Endothelial cell of umbilical vein (primary cell): Measurements from ENCODE around the gene ZNF280C. TPM values are rescaled to one million over a fixed set of nuclear protein-coding genes. Genes with fewer than 3 reads are reported as not detected.

ENCODE experiments used
- BruUV-seq: library from RNA; stranded (reverse); fragments of 400-500 nt; replicated peaks from 2 replicates; lab custom pipeline; 2021; lab: Mats Ljungman, UMichigan
- CTCF ChIA-PET: fragments of 300-600, 350-600 bp; sonication (Branson Sonifier 250); formaldehyde crosslinking; loops from one replicate; lab custom pipeline; 2021; ENCODE audit warnings: antibody characterized with exemption, inconsistent platforms; lab: Charles Lee
- POLR2A ChIA-PET: fragments of 300-600, 350-600 bp; sonication (Branson Sonifier 250); formaldehyde crosslinking; loops from one replicate; lab custom pipeline; 2021; ENCODE audit warnings: antibody characterized with exemption, inconsistent platforms; lab: Charles Lee
- DNase-seq: peaks from one replicate; pipeline ENCODE4 v3.0.0-alpha.2; 2011; ENCODE audit warnings: low read depth, low spot score
- FAIRE-seq: peaks from 2 replicates; lab custom pipeline; 2011; peaks lifted over from hg19 to GRCh38; lab: Jason Lieb, UNC
- H2AFZ ChIP-seq: 2 replicates; pipeline ENCODE4 v1.6.0; 2012; ENCODE audit warnings: low read depth, low read length, control low read depth, inconsistent platforms
- H3K27ac ChIP-seq: 2 replicates; pipeline ENCODE4 v1.5.1; 2011; ENCODE audit warnings: low read depth, mild to moderate bottlenecking, control low read depth, low read length, moderate library complexity; ENCODE audit not compliant: insufficient read depth
- H3K27me3 ChIP-seq, 2 experiments: 2 replicates each; pipeline versions ENCODE4 v1.6.0 to v1.6.1; 2011; ENCODE audit warnings: low read length in 2 of 2, mixed read lengths in 1 of 2; ENCODE audit not compliant: control insufficient read depth in 2 of 2, insufficient read depth in 2 of 2
- H3K36me3 ChIP-seq, 2 experiments: 2 replicates in 1 of 2; 3 replicates in 1 of 2; pipeline ENCODE4 v1.5.1; 2011; ENCODE audit warnings: low read length in 2 of 2, mild to moderate bottlenecking in 1 of 2, moderate library complexity in 1 of 2; ENCODE audit not compliant: control insufficient read depth in 2 of 2, insufficient read depth in 2 of 2; ENCODE audit errors: extremely low read depth in 1 of 2
- H3K4me1 ChIP-seq: 3 replicates; pipeline ENCODE4 v1.5.1; 2011; ENCODE audit warnings: mild to moderate bottlenecking, low read length; ENCODE audit not compliant: control insufficient read depth, insufficient read depth; ENCODE audit errors: extremely low read depth
- H3K4me2 ChIP-seq: 2 replicates; pipeline ENCODE4 v1.6.1; 2011; ENCODE audit warnings: low read length, control low read depth, mixed read lengths; ENCODE audit not compliant: insufficient read depth
- H3K4me3 ChIP-seq, 3 experiments: fragments of 200-600 bp in 1 of 3; sonication (generic), shearing (Covaris generic) in 1 of 3; replicated peaks in 1 of 3; 2 replicates each; pipeline ENCODE4 v1.5.1; 2011 to 2016; ENCODE audit warnings: control low read depth in 3 of 3, low read length in 3 of 3, mild to moderate bottlenecking in 2 of 3, inconsistent platforms in 1 of 3, low read depth in 1 of 3, moderate library complexity in 1 of 3; ENCODE audit not compliant: insufficient read depth in 1 of 3
- H3K79me2 ChIP-seq: 2 replicates; pipeline ENCODE4 v1.6.0; 2012; ENCODE audit warnings: low read length, inconsistent platforms; ENCODE audit not compliant: control insufficient read depth, insufficient read depth
- H3K9ac ChIP-seq: replicated peaks from 2 replicates; pipeline ENCODE3; 2011; ENCODE audit warnings: low read length, control low read depth; ENCODE audit not compliant: insufficient read depth; ENCODE audit errors: extremely low read depth
- H3K9me1 ChIP-seq: replicated peaks from 3 replicates; pipeline ENCODE4 v1.6.0; 2011; ENCODE audit warnings: mild to moderate bottlenecking, low read length; ENCODE audit not compliant: control insufficient read depth, insufficient read depth; ENCODE audit errors: extremely low read depth
- H3K9me3 ChIP-seq: replicated peaks from 2 replicates; pipeline ENCODE4 v1.5.1; 2012; ENCODE audit warnings: low read length, inconsistent platforms; ENCODE audit not compliant: control insufficient read depth, insufficient read depth
- H4K20me1 ChIP-seq: replicated peaks from 2 replicates; pipeline ENCODE3; 2011; ENCODE audit warnings: mild to moderate bottlenecking, low read length; ENCODE audit not compliant: control insufficient read depth, insufficient read depth; ENCODE audit errors: extremely low read depth
- EZH2 ChIP-seq: IDR thresholded peaks from 2 replicates; pipeline ENCODE4 v1.6.1; 2012; ENCODE audit warnings: borderline replicate concordance, low read depth, mild to moderate bottlenecking, moderate library complexity, low read length, inconsistent platforms; ENCODE audit not compliant: severe bottlenecking
- FOS ChIP-seq: IDR thresholded peaks from 2 replicates; pipeline ENCODE4 v1.6.1; 2011; ENCODE audit warnings: mild to moderate bottlenecking, low read length, moderate library complexity, borderline replicate concordance; ENCODE audit not compliant: insufficient read depth
- GATA2 ChIP-seq: IDR thresholded peaks from 2 replicates; pipeline ENCODE4 v1.7.0; 2011; ENCODE audit warnings: low read depth, mild to moderate bottlenecking, moderate library complexity, mixed read lengths, low read length; ENCODE audit not compliant: insufficient read length, insufficient read depth
- JUN ChIP-seq: IDR thresholded peaks from 2 replicates; pipeline ENCODE4 v1.6.1; 2011; ENCODE audit warnings: borderline replicate concordance, low read depth; ENCODE audit not compliant: insufficient read length, insufficient read depth
- POLR2AphosphoS5 ChIP-seq: IDR thresholded peaks from 2 replicates; pipeline ENCODE4 v1.6.1; 2012; ENCODE audit warnings: low read depth, mild to moderate bottlenecking, control low read depth, low read length, moderate library complexity; ENCODE audit not compliant: insufficient read depth
- dilution Hi-C: fragments of 300-500 bp; cut with MboI; formaldehyde crosslinking; loops from one replicate; pipeline ENCODE4 v1.15.0; 2019; ENCODE audit warnings: low sequenced_read_pairs; ENCODE audit not compliant: extremely low pct_ligation_motif_present
- intact Hi-C: fragments of 100-400 bp; cut with micrococcal nuclease; formaldehyde crosslinking; loops from one replicate; pipeline ENCODE4 v1.10.0; 2022
- polyA plus RNA-seq, 4 experiments: library from polyadenylated mRNA; depleted of rRNA in 3 of 4; stranded (reverse) in 3 of 4; unstranded in 1 of 4; fragments of >200 nt; gene quantifications; 2 replicates each; pipeline versions ENCODE4 v1.2.1 to v1.2.3, GENCODE V29; 2011 to 2012; ENCODE audit warnings: missing spikeins in 1 of 4
- total RNA-seq: library from RNA; stranded (reverse); gene quantifications from 2 replicates; pipeline ENCODE4 v1.2.3, GENCODE V29; 2021
- TF ChIP-seq, protein P1 (sequence below), 2 donors: IDR thresholded peaks; 1 replicate in 1 of 2; 2 replicates in 1 of 2; pipeline ENCODE4 v1.5.1; 2011; ENCODE audit warnings: low read length in 2 of 2, mild to moderate bottlenecking in 2 of 2, moderate library complexity in 2 of 2, control low read depth in 1 of 2, inconsistent platforms in 1 of 2, low read depth in 1 of 2; ENCODE audit not compliant: insufficient read depth in 1 of 2; ENCODE audit errors: extremely low read depth in 1 of 2

ZNF280C gene
- total and polyA plus RNA-seq, 2 donors (not counting 3 experiments of a cell fraction or from before 2014, with no cell fraction given) = 3.2 to 7.7 TPM

DNA sequence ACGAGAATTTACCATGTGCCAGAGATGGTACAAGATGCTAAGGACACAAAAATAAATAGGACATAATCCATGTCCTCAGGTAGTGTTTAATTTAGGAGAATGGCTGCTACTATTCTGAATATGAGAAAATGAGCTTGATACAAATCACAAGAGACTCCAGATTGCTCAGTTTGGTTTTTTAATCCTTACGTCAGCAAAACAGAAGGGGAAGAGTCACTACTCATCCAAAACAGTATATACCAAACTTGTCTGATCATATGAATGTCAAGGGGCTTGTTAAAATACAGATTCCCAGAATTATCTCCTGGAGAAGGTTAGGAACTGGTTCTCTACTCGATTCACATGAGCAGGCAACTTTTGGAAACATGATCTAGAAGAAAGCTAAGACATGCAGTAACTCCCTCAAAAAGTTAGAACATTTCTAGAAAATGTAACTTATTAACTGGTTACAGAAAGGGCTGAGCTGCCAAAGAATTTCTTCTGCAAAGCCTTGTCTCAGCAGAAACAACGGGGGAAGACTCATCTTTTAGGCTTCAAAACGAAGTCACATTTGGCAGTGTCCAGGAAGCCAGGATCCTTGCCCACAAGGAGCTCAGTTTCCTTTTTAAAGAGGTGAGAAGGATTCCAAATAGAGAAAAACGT, 106.5 kb downstream of the ZNF280C start:
- no TSS peak for BruUV-seq
- FAIRE-seq (no peak), DNase-seq (no peak)
- Histone ChIP-seq H3K4me2 (no peak overlapping the region), H4K20me1 (no peaks in the 10 kb centered on the region), H3K36me3 (no peaks in the 10 kb centered on the region), H3K27ac (no peak overlapping the region), H3K27me3 (no peaks in the 10 kb centered on the region), H3K79me2 (peaks cover 5% of the 10 kb centered on the region), H3K9me3 (no peaks in the 10 kb centered on the region), H2AFZ (no peak overlapping the region), H3K9me1 (no peaks in the 10 kb centered on the region), H3K4me3 (no peak overlapping the region), H3K9ac (no peak overlapping the region), H3K4me1 (peaks cover 14% of the 10 kb centered on the region)
- ChIA-PET POLR2A (no interaction called here), CTCF (interaction anchor here (1.0 kb wide), 1 partner anchor 14 kb away, joined by 3 read pairs; no protein-coding TSS in a partner anchor)
- no peak for TF ChIP-seq EZH2
- no peak for TF ChIP-seq POLR2AphosphoS5
- TF ChIP-seq, protein P1, sequence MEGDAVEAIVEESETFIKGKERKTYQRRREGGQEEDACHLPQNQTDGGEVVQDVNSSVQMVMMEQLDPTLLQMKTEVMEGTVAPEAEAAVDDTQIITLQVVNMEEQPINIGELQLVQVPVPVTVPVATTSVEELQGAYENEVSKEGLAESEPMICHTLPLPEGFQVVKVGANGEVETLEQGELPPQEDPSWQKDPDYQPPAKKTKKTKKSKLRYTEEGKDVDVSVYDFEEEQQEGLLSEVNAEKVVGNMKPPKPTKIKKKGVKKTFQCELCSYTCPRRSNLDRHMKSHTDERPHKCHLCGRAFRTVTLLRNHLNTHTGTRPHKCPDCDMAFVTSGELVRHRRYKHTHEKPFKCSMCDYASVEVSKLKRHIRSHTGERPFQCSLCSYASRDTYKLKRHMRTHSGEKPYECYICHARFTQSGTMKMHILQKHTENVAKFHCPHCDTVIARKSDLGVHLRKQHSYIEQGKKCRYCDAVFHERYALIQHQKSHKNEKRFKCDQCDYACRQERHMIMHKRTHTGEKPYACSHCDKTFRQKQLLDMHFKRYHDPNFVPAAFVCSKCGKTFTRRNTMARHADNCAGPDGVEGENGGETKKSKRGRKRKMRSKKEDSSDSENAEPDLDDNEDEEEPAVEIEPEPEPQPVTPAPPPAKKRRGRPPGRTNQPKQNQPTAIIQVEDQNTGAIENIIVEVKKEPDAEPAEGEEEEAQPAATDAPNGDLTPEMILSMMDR (IDR thresholded peaks at IDR 0.05; ENCODE audit: extremely low read depth in 1 of 2, insufficient read depth in 1 of 2, low read depth in 1 of 2, low read length in 2 of 2) = no peak
- TF ChIP-seq GATA2 = no peak
- TF ChIP-seq JUN = no peak
- TF ChIP-seq FOS = no peak
- intact Hi-C loops = no loop called here
- dilution Hi-C loops = no loop called here
